HepG2 (cell line): ENCODE results near the gene CHEK2. TPM values are rescaled to one million over a fixed set of nuclear protein-coding genes. Genes with fewer than 3 reads are reported as not detected.
A peak's percentile ranks its signal among the peaks of the same experiment; 100 is the strongest.

Experiments
- ATRX ChIP-seq: sonication (generic); formaldehyde crosslinking; IDR thresholded peaks from 2 replicates; pipeline ENCODE4 v1.4.0; 2020; ENCODE audit warnings: missing genetic modification reagents, borderline replicate concordance
- BCL6 ChIP-seq: IDR thresholded peaks from 2 replicates; pipeline ENCODE4 v1.6.1; 2016; ENCODE audit warnings: missing genetic modification reagents, missing compliant biosample characterization
- FOXA1 ChIP-seq, 2 experiments: fragments of 450-650 bp in 1 of 2; sonication (generic) in 1 of 2; formaldehyde crosslinking in 1 of 2; IDR thresholded peaks; 2 replicates each; pipeline versions ENCODE4 v1.4.0 to v1.6.1; 2016 to 2020; ENCODE audit warnings: missing genetic modification reagents in 1 of 2
- FOXA3 ChIP-seq: IDR thresholded peaks from 2 replicates; pipeline ENCODE4 v1.6.1; 2016; ENCODE audit warnings: missing genetic modification reagents, missing compliant biosample characterization
- HHEX ChIP-seq: IDR thresholded peaks from 2 replicates; pipeline ENCODE4 v1.6.1; 2016; ENCODE audit warnings: control low read depth
- KAT8 ChIP-seq: IDR thresholded peaks from 2 replicates; pipeline ENCODE4 v1.6.1; 2016; ENCODE audit warnings: missing genetic modification reagents, missing compliant biosample characterization
- MEF2D ChIP-seq: sonication (generic); formaldehyde crosslinking; IDR thresholded peaks from 2 replicates; pipeline ENCODE4 v1.5.1; 2020; ENCODE audit warnings: mild to moderate bottlenecking, missing genetic modification reagents
- NFIC ChIP-seq: IDR thresholded peaks from 2 replicates; pipeline ENCODE4 v1.6.1; 2012; ENCODE audit warnings: mild to moderate bottlenecking, low read length, inconsistent platforms
- NONO ChIP-seq, 2 experiments: fragments of 450-650 bp in 1 of 2; sonication (generic) in 1 of 2; formaldehyde crosslinking in 1 of 2; IDR thresholded peaks in 1 of 2; conservative IDR thresholded peaks in 1 of 2; 2 replicates each; pipeline versions ENCODE4 v1.6.1 to v1.8.0; 2017 to 2022; ENCODE audit warnings: mild to moderate bottlenecking in 1 of 2, missing genetic modification reagents in 1 of 2, moderate library complexity in 1 of 2
- RERE ChIP-seq: IDR thresholded peaks from 2 replicates; pipeline ENCODE4 v1.6.1; 2016; ENCODE audit warnings: low read depth, missing genetic modification reagents, missing compliant biosample characterization
- SOX13 ChIP-seq, 3 experiments: fragments of 450-650 bp in 1 of 3; sonication (generic) in 1 of 3; formaldehyde crosslinking in 1 of 3; IDR thresholded peaks in 2 of 3; conservative IDR thresholded peaks in 1 of 3; 2 replicates each; pipeline versions ENCODE4 v1.5.0 to v1.6.1; 2016 to 2020; ENCODE audit warnings: antibody characterized with exemption in 1 of 3, mild to moderate bottlenecking in 1 of 3, missing compliant biosample characterization in 1 of 3, missing genetic modification reagents in 1 of 3, moderate library complexity in 1 of 3
- SRSF1 ChIP-seq: fragments of 200-400 bp; formaldehyde crosslinking; optimal IDR thresholded peaks from 2 replicates; pipeline ENCODE3; 2017; ENCODE audit warnings: mild to moderate bottlenecking, low read depth, low read length, moderate library complexity
- SSRP1 ChIP-seq: IDR thresholded peaks from 2 replicates; pipeline ENCODE4 v1.6.1; 2016; ENCODE audit warnings: control low read depth
- TEAD3 ChIP-seq: optimal IDR thresholded peaks from 2 replicates; pipeline ENCODE3; 2016; ENCODE audit warnings: borderline replicate concordance
- THRA ChIP-seq: sonication (generic); formaldehyde crosslinking; IDR thresholded peaks from 2 replicates; pipeline ENCODE4 v1.4.0; 2020; ENCODE audit warnings: missing genetic modification reagents, borderline replicate concordance
- ZBTB39 ChIP-seq: sonication (generic); formaldehyde crosslinking; IDR thresholded peaks from 2 replicates; pipeline ENCODE4 v1.5.0; 2020; ENCODE audit warnings: missing genetic modification reagents
- ZBTB43 ChIP-seq: sonication (generic); formaldehyde crosslinking; conservative IDR thresholded peaks from 2 replicates; pipeline ENCODE4 v1.4.0; 2020; ENCODE audit warnings: missing genetic modification reagents
- polyA plus RNA-seq, 8 experiments: library from polyadenylated mRNA; depleted of rRNA in 3 of 8; stranded (reverse) in 7 of 8; unstranded in 1 of 8; fragments of >200 nt; fragmentation: Illumina TruSeq in 4 of 8; extraction: Trizol in 4 of 8; gene quantifications; 2 replicates each; pipeline versions ENCODE4 v1.2.1 to v1.2.3, GENCODE V29; 2011 to 2016; ENCODE audit warnings: low read depth in 4 of 8, missing spikeins in 1 of 8, mixed read lengths in 1 of 8; ENCODE audit not compliant: insufficient read depth in 1 of 8
- total RNA-seq, 5 experiments: library from RNA; depleted of rRNA; stranded (reverse); fragments of >200 nt; fragmentation: Illumina TruSeq; extraction: Trizol; gene quantifications; 2 replicates each; pipeline ENCODE4 v1.2.3, GENCODE V29; 2016; ENCODE audit warnings: low read depth in 1 of 5

The CHEK2 gene
- total and polyA plus RNA-seq, 2 of the 13 experiments (the other 11 are each of a cell fraction or from before 2014, with no cell fraction given), result 27.0 to 40.5 TPM

- TF ChIP-seq MEF2D (CRISPR knock-in tag) (no peak), NONO (IDR thresholded peaks at IDR 0.05) (no peak), NONO (CRISPR knock-in tag; conservative IDR thresholded peaks at IDR 0.05) (no peak), THRA (CRISPR knock-in tag) (0 out of 2 replicates have a peak, but pooled peaks have one; percentile 27), NFIC (peak; percentile 86; the same call in 1 of the 2 replicates), KAT8 (CRISPR knock-in tag) (peak; percentile 55), BCL6 (peak; percentile 79), RERE (peak; percentile 87), HHEX (CRISPR knock-in tag) (peak; percentile 91), SOX13 (IDR thresholded peaks at IDR 0.05) (peak; percentile 97), SOX13 (CRISPR knock-in tag; conservative IDR thresholded peaks at IDR 0.05 in 1 of 2, IDR thresholded peaks at IDR 0.05 in 1 of 2) (peak in 1 of 2 experiments; percentile 100; a peak in 2 of 4 replicates), ZBTB39 (CRISPR knock-in tag) (no peak), TEAD3 (peak; percentile 76), ATRX (no peak), ZBTB43 (CRISPR knock-in tag) (no peak), FOXA3 (peak; percentile 91), SRSF1 (no peak), FOXA1 (IDR thresholded peaks at IDR 0.05) (peak; percentile 58; the same call in 1 of the 2 replicates), FOXA1 (CRISPR knock-in tag; IDR thresholded peaks at IDR 0.05) (peak; percentile 75), SSRP1 (CRISPR knock-in tag) (no peak)
Observed at GRCh38 chr22:28759861-28760560, 18.4 kb upstream of the CHEK2 start (continued).
